Skeletal muscle satellite cell (primary cell): Measurements from ENCODE around the gene CTSD.

Experiments used
- H3K27me3 ChIP-seq: 2 replicates; pipeline ENCODE4 v1.7.0; 2013; ENCODE audit warnings: low read length; ENCODE audit not compliant: control insufficient read depth, insufficient read depth
- H3K36me3 ChIP-seq: 2 replicates; pipeline ENCODE4 v1.7.0; 2013; ENCODE audit warnings: mild to moderate bottlenecking, control low read depth, low read length; ENCODE audit not compliant: insufficient read depth
- H3K4me1 ChIP-seq: 2 replicates; pipeline ENCODE4 v1.7.0; 2013; ENCODE audit warnings: low read length; ENCODE audit not compliant: control insufficient read depth, insufficient read depth
- H3K4me2 ChIP-seq: 2 replicates; pipeline ENCODE4 v1.7.0; 2013; ENCODE audit warnings: mild to moderate bottlenecking, low read length
- H3K4me3 ChIP-seq: 2 replicates; pipeline ENCODE4 v1.7.0; 2013; ENCODE audit warnings: low read length
- H3K9ac ChIP-seq: 2 replicates; pipeline ENCODE4 v1.7.0; 2013; ENCODE audit warnings: mild to moderate bottlenecking, low read depth, low read length, moderate library complexity
- H3K9me3 ChIP-seq: replicated peaks from 2 replicates; pipeline ENCODE4 v1.7.0; 2013; ENCODE audit warnings: mild to moderate bottlenecking, control low read depth, low read length

The CTSD gene

DNA sequence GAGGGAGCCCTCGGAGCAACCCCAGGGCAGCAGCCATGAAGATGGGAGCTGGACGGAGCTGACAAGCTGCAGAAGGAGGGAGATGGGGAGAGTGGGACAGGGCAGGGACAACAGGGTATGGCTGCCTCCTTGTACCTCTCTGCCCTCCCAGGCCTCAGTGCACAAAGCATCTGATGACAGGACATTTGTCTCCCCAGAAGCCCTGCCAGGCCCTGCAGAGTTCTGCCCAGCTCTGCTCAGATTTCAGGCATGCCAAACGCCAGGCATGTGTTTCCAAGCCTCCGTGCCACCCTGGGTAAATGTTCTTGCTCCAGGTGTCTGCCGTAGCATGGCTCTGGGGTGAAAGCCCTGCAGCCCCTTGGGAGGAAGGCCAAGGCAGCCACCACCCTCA is 12.2 kb downstream of the CTSD start:
- Histone ChIP-seq H3K4me1 (peaks cover 40% of the 10 kb centered on the region), H3K4me2 (peak overlapping the region; percentile 8), H3K9me3 (no peaks in the 10 kb centered on the region), H3K9ac (peak overlapping the region; percentile 69), H3K4me3 (no peak overlapping the region), H3K36me3 (peaks cover 33% of the 10 kb centered on the region), H3K27me3 (no peaks in the 10 kb centered on the region)

DNA sequence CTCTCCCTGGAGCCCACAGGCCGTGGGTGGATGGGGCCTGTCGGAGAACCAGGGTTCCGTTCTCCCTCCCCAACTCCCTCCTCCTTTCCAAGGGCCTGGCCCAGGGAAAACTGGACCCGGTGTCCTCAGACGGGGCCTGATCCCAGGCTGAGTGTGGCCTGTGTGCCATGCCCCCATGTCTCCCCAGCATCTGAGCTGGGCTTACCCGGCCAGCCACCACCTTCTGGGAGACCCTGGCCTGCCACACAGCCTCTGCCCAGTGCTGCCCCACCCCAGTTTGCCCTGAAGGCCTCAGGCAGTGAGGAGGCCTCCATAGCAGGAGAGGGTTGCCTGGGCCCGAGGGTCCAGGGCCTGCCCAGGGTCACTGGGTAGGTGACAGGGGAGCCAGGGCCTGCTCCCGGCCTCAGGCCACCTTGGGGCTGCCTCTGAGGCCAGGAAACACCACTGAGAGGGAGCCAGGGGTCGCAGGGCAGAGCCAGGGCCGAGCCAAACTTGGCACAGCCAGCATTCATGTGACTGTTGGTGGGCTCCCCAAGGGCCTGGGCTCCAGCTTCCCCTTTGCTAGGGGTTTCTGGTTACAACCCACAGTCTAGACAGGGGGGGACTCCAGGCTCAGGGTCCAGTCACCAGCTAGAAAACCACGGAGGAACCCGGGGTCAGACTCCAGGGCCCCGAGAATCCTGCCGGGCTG is 12.7 kb downstream of the CTSD start:
- Histone ChIP-seq H3K4me2 (peak overlapping the region; percentile 88), H3K4me1 (peaks cover 45% of the 10 kb centered on the region), H3K4me3 (no peak overlapping the region)

DNA sequence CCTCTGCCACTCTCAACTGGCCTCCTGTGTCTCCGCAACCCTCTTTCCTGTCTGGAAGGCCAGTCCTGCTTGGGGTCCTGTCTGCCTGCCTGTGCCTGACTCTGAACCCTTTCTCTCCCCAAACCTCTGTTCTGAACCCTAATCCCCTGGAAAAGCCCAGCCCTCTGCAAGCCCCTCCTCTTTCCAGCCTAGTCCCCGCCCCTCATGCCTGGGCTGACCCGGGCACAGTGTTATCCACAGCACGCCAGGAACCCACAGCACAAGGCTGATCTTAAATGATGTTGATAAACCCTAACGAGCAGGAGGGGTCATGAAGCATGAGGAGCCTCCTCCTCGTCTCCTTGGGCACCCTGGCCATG is 13.3 kb downstream of the CTSD start, which contains the start of gene IFITM10:
IFITM10 (minus strand) TSS at position 115 of the 359 bp plus-strand sequence. CDS start 153 bp downstream, outside the sequence.
- Histone ChIP-seq H3K9me3 (no peaks in the 10 kb centered on the region), H3K9ac (peak within 1 kb of the TSS; percentile 77), H3K4me2 (peak within 1 kb of the TSS; percentile 88), H3K36me3 (peaks cover 33% of the 10 kb centered on the region), H3K27me3 (no peaks in the 10 kb centered on the region), H3K4me3 (peak within 1 kb of the TSS; percentile 80), H3K4me1 (peaks cover 50% of the 10 kb centered on the region)

More for the DNA sequence above, 12.7 kb downstream of the CTSD start:
- H3K27me3 ChIP-seq, result no peaks in the 10 kb centered on the region
- H3K9me3 ChIP-seq, result no peaks in the 10 kb centered on the region
- peak overlapping the region; percentile 69 for H3K9ac ChIP-seq
- peaks cover 33% of the 10 kb centered on the region for H3K36me3 ChIP-seq

DNA sequence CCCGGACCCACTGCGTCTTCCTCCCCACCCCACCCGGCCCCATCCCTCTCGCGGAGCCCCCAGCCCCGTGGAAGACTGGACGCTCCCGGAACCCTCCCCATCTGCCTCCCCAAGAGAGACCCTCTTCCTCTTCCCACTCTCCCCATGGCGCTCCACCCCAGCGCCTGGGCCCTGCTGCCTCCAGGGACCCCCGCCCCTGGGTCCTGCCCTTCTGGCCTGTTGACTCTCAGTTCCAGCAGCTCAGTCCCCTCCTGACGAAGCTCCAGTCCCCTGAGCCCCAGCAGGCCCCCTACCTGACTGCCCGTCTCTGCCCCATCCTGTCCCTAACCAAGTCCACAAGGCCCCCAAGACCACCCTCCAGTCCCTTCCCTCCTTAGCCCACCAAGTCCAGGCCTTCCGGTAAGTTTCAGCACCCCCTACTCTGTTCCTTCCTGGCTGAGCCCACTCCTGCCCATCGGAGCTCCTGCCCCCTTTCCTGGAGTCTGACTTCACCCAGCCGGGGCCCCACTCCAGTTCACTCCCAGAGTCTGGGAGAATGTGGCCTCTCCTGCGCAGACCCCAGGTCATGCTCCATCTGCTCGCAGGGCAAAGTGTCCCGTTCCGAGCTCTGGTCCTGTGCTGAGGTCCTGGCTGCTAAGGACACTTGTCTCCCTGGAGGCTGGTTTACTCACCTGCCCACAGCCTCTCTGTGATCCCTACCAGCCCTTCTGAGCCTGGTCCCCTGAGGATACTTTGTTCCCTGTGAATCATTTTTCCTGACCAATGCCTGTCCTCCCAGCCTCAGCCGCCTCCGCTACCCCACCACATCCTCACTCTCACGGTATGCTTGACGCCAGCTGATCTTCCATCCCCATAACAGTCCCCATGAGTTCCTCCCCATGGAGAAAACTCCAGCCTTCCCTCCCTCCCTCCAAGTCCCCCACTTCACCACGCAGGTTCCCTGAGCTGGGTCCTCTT is 14.1 kb downstream of the CTSD start:
- Histone ChIP-seq H3K4me2 (peak overlapping the region; percentile 88), H3K9ac (peak overlapping the region; percentile 77), H3K27me3 (no peaks in the 10 kb centered on the region), H3K36me3 (peaks cover 29% of the 10 kb centered on the region), H3K4me1 (peaks cover 58% of the 10 kb centered on the region), H3K9me3 (no peaks in the 10 kb centered on the region), H3K4me3 (peak overlapping the region; percentile 80)

DNA sequence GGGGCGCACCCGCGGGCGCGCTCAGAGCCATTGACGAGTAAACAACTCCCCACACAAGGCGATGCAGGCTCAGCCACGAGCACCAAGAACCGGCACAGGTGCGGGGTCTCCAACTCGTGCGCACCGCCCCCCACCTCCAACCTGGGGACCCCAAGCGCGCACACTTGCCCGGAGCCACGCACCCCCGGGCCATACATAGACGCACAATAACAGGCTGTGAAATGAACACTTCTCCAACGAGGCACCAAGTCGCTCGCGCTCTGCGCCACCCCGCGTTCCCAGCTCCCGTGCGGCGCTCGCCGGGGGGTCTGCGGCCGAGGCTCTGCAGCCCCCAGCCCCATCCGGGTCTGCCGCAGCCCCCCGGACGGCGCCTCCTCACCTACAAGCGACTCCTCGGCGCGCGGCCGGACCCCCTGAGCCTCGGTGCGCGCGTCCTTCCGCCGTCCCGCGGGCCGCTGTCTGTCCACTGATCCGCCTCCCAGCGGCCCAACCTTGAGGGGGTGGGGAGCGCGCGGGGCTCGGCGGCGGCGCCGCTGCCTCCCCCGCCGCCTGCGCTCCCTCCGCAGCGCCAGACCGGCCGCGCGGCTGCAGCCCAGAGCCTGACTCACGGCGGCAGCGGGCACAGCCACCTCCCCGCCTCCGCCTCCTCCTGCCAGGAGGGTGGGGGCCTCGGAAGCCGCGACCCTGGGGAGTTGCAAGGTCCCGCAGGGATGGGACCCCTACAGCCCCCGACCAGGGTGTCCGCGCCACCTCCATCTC is 14.9 kb downstream of the CTSD start:
- no peaks in the 10 kb centered on the region for H3K9me3 ChIP-seq
- no peaks in the 10 kb centered on the region for H3K27me3 ChIP-seq
- peaks cover 62% of the 10 kb centered on the region for H3K4me1 ChIP-seq
- H3K4me3 ChIP-seq, result peak overlapping the region; percentile 80
- H3K4me2 ChIP-seq, result peak overlapping the region; percentile 88
- H3K36me3 ChIP-seq, result peaks cover 30% of the 10 kb centered on the region
- peak overlapping the region; percentile 77 for H3K9ac ChIP-seq

DNA sequence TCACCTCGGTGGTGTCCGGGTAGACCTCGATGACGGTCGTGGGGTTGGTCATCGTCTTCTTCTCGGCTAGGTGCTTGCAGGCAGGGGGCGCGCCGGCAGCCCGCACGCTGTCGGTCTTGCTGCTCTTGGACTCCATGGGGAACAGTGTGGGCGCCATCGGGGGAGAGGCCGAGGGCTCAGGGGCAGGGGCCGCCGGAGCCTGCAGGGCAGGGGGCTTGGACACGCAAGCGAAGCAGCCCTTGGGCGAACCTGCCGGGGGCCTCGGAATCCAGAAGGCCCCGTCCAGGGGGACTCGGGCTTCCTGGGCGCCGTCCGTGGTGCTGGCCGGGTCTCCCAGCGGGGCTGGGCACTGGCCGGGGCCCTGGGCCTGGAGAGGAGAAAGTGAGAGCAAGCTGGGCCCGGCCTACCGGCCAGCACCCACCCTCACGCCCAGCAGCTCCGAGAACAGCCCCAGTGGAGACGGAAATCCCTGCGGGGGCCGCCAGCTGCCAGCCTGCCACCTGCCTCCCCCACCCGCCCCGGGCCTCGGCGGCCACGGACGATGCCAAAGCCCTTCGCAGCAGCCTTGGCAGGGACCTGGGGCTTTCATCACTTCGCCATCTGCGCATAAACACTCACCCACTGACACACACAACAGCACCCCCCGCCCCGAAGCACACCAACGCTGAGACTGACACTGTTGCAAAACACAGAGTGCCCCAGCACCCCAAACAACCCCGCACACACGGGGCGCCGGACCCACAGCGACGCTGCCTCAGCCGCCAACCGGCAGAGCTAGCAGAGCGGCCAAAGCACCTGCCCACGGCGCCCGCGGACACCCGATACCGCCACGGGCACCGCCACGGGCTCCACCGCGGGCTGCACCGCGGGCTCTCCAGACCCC is 15.7 kb downstream of the CTSD start:
- Histone ChIP-seq H3K27me3 (no peaks in the 10 kb centered on the region), H3K9me3 (no peaks in the 10 kb centered on the region), H3K9ac (peak overlapping the region; percentile 77), H3K4me1 (peaks cover 62% of the 10 kb centered on the region), H3K4me2 (peak overlapping the region; percentile 88), H3K36me3 (peaks cover 27% of the 10 kb centered on the region), H3K4me3 (peak overlapping the region; percentile 80)

DNA sequence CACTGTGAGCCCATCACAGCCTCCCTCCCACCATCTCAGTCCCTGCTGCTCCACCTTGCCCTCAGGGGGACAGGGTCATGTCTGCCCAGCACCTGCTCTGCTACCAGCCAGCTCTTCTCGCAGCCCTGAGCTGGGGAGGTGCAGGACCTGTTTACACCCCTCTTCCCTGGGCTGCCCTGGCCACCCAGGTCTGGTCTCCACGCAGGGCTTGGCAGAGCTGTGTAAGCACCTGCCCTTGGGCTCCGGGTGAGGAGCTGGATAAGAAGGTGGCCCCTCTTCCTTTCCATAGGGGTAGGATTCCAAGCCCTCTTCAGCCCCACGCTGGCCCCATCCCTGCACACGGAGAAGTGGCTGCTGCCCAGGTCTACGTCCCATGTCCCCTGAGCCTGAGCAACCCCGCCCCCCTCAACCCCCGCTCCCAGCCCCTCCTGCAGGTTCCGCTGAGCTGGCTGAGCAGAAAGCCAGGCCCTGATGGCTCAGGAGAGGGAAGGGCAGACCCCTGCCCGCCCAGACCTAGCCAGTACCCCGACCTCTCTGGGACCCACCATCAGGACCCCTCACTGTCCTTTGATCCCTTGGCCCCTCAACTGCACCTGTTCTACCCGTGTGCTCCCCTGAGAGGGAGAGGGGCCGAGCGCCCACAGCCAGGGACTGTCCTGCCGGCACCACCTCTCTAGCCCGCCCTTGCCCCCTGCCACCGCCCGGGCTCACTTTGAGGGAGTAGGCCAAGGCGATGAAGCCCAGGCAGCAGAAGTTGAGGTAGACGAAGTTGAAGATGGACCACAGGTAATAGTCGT is 16.6 kb downstream of the CTSD start:
- Histone ChIP-seq H3K4me1 (peaks cover 59% of the 10 kb centered on the region), H3K4me2 (peak overlapping the region; percentile 88), H3K9ac (peak overlapping the region; percentile 77), H3K9me3 (no peaks in the 10 kb centered on the region), H3K4me3 (peak overlapping the region; percentile 80), H3K27me3 (no peaks in the 10 kb centered on the region), H3K36me3 (peaks cover 19% of the 10 kb centered on the region)

DNA sequence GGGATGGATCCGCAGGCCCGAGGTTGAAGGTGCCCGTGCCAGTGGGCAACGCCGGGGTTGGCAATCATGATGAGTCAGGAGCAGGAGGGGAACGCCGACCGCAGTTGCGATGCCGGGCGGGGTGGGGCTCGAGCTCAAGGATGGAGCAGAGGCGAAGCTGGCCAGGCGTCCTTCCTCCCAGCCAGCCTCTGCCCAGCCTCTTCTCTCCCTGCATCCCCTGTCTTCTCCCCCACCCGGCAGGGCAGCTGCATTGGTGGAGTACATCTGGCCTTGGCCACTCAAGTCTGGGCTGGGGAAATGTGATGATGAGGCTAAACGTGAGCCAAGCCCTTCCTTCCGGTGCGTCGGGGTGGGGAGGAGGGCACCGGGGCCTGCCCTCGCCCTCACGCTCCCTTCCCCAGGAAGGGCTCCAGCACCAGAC is 17.2 kb downstream of the CTSD start:
- Histone ChIP-seq H3K9me3 (no peaks in the 10 kb centered on the region), H3K36me3 (peaks cover 16% of the 10 kb centered on the region), H3K4me2 (peak overlapping the region; percentile 88), H3K9ac (peak overlapping the region; percentile 15), H3K4me1 (peaks cover 53% of the 10 kb centered on the region), H3K4me3 (peak overlapping the region; percentile 80), H3K27me3 (no peaks in the 10 kb centered on the region)

DNA sequence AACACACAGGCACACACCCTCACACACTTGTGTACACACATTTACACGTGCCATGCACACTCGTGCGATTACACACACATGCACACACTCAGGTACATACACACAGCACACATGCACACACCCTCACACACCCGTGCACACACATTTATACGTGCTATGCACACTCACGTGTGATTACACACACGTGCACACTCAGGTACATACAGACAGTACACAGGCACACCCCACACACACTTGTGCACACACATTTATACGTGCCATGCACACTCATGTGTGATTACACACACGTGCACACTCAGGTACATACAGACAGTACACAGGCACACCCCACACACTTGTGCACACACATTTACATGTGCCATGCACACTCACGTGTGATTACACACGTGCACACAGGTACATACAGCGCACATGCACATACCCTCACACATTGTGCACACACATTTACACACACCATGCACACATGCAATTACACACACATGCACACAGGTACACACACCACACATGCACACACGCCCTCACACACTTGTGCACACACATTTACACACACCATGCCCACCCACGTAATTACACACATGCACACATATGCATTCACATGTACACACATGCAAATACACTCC is 17.9 kb downstream of the CTSD start:
- Histone ChIP-seq H3K4me3 (peak overlapping the region; percentile 80), H3K9me3 (no peaks in the 10 kb centered on the region), H3K36me3 (peaks cover 16% of the 10 kb centered on the region), H3K27me3 (no peaks in the 10 kb centered on the region), H3K9ac (no peak overlapping the region), H3K4me2 (peak overlapping the region; percentile 88), H3K4me1 (peaks cover 45% of the 10 kb centered on the region)
